ENCODE results near the gene TTC28. TPM values are rescaled to one million over a fixed set of nuclear protein-coding genes. Genes with fewer than 3 reads are reported as not detected.

TTC28 gene
- total RNA-seq, 1 donor from 2014 or later = 7.9 TPM

DNA sequence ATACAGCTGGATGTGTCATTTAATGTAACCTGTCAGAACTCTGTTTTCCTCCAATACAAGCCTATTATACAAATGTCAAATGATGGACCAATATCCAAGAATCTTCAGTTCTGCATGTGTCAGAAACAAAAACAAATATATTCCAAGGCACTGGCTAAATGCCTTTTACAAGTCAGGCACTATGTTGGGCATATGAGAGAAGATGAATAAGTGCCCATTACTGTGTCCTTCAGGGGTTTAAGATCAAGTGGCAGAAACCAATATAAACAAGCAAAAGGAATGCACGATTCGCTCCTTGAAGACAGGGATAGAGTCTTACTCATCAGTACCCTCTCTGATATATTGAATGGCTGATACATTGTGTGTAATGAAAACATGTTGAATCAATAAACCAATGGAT lies 254.4 kb downstream of the TTC28 start:
- ATAC-seq (ENCODE audit: low read depth) (no peak), DNase-seq (no peak)
- ChIA-PET POLR2A (no interaction called here), CTCF (no interaction called here)
- H3K27ac Mint-ChIP-seq = no peak overlapping the region
- H3K27me3 Mint-ChIP-seq = peaks cover 2% of the 10 kb centered on the region
- intact Hi-C loops (cut with micrococcal nuclease) = no loop called here
- no peak overlapping the region for H3K4me3 Mint-ChIP-seq
- no peaks in the 10 kb centered on the region for H3K9me3 Mint-ChIP-seq
- H3K36me3 Mint-ChIP-seq (ENCODE audit: low read depth) = no peaks in the 10 kb centered on the region
- TF ChIP-seq, protein P1, sequence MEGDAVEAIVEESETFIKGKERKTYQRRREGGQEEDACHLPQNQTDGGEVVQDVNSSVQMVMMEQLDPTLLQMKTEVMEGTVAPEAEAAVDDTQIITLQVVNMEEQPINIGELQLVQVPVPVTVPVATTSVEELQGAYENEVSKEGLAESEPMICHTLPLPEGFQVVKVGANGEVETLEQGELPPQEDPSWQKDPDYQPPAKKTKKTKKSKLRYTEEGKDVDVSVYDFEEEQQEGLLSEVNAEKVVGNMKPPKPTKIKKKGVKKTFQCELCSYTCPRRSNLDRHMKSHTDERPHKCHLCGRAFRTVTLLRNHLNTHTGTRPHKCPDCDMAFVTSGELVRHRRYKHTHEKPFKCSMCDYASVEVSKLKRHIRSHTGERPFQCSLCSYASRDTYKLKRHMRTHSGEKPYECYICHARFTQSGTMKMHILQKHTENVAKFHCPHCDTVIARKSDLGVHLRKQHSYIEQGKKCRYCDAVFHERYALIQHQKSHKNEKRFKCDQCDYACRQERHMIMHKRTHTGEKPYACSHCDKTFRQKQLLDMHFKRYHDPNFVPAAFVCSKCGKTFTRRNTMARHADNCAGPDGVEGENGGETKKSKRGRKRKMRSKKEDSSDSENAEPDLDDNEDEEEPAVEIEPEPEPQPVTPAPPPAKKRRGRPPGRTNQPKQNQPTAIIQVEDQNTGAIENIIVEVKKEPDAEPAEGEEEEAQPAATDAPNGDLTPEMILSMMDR (IDR thresholded peaks at IDR 0.05) = no peak
- H3K4me1 Mint-ChIP-seq = no peaks in the 10 kb centered on the region

DNA sequence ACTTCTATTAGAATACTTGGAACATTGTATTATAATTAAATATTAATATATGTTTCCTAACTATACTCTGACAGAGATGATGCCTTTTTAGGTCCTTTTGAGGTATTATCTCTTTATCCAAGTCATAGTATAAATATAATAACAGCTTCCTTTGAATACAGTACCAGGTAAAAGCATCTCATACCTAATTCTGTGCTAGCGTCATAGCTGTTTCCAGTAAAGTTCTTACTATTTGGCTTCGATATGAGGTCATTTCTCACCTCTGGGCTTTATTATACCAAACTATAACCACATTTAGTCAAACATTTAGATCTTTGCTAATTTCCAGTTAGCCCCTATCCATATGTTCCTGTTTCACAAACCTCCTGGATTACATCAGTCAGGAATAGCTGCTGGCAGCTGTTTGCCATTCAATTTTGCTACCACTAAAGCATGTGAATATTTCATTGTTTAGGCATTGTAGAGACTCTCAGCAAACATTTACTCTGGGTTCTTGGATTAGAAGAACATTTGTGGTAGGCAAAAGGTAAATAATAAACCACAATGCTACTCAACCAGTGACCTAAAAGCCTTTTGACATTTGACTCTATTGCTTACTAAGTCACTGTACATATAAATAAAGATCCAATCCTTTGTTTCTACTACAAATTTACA lies 255.1 kb downstream of the TTC28 start:
- DNase-seq (no peak), ATAC-seq (ENCODE audit: low read depth) (no peak)
- Mint-ChIP-seq H3K9me3 (no peaks in the 10 kb centered on the region), H3K4me1 (no peaks in the 10 kb centered on the region), H3K27me3 (peaks cover 2% of the 10 kb centered on the region), H3K4me3 (no peak overlapping the region), H3K36me3 (ENCODE audit: low read depth) (no peaks in the 10 kb centered on the region), H3K27ac (no peak overlapping the region)
- intact Hi-C loops (cut with micrococcal nuclease) = no loop called here
- CTCF ChIA-PET = no interaction called here
- TF ChIP-seq, protein P1 (IDR thresholded peaks at IDR 0.05) = no peak
- POLR2A ChIA-PET = no interaction called here

DNA sequence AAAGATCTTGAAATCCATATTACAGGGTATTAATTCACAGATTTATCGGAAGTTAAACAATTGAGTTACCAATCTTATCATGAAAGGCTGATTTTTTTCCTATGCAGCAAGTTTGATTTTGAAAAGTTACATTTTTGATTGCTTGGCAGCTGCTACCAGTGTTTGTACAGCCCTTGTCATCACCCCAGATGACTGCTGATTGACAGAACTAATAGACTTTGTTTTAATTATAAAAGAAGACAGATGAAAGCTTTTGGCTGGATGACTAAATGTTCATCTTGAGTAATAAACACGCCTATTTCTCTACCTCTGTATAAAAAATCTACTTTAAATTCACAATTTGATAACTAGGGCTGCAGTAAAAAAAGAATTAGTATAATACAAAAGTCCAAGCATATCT lies 259.7 kb downstream of the TTC28 start:
- H3K4me3 Mint-ChIP-seq = no peak overlapping the region
- intact Hi-C loops (cut with micrococcal nuclease) = no loop called here
- H3K4me1 Mint-ChIP-seq = no peaks in the 10 kb centered on the region
- no peaks in the 10 kb centered on the region for H3K36me3 Mint-ChIP-seq (ENCODE audit: low read depth)
- ChIA-PET CTCF (no interaction called here), POLR2A (no interaction called here)
- DNase-seq (no peak), ATAC-seq (ENCODE audit: low read depth) (no peak)
- peaks cover 2% of the 10 kb centered on the region for H3K27me3 Mint-ChIP-seq
- H3K9me3 Mint-ChIP-seq = no peaks in the 10 kb centered on the region
- TF ChIP-seq, protein P1 (IDR thresholded peaks at IDR 0.05) = no peak
- H3K27ac Mint-ChIP-seq = no peak overlapping the region

DNA sequence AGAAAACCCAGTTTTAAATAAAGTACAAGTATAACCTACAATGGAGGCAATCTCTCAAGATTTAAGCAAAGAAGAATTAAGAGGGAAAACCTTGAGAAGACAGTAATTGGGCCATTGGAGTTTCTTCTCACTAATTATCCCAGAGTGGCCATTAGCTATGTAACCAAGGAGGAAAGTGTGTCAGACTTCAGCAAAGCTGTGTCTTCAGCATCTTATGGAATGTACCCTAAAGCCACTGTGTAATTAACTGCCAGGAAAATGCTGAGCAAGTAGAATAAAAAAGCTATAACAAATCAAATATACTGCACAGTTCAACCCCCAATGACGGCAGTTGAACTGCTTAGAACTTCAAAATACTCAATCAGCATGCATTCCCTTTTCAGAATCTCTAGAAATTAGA lies 261.6 kb downstream of the TTC28 start:
- Mint-ChIP-seq H3K27me3 (peaks cover 2% of the 10 kb centered on the region), H3K4me1 (no peaks in the 10 kb centered on the region), H3K9me3 (no peaks in the 10 kb centered on the region), H3K36me3 (ENCODE audit: low read depth) (no peaks in the 10 kb centered on the region), H3K27ac (no peak overlapping the region), H3K4me3 (no peak overlapping the region)
- ChIA-PET CTCF (no interaction called here), POLR2A (no interaction called here)
- intact Hi-C loops (cut with micrococcal nuclease) = no loop called here
- ATAC-seq (ENCODE audit: low read depth) (no peak), DNase-seq (no peak)
- TF ChIP-seq, protein P1 (IDR thresholded peaks at IDR 0.05) = no peak

DNA sequence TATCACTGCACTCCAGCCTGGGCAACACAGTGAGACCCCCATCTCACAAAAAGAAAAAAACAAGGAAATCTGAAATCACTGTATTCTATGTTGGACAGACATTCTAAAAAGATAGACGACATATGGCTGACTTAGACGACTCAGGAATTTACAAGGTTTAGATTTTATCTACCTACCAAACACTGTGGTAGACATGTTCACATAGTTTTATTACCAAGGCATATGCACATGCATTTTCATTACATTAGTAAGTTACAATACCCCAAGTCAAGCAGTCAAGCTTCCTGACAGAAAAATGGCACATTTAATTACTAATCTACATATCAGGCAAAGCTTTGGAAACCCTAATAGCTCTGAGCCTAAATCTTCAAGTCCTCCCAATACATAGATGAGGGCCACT lies 262.2 kb downstream of the TTC28 start:
- no peaks in the 10 kb centered on the region for H3K9me3 Mint-ChIP-seq
- CTCF ChIA-PET = no interaction called here

More for the DNA sequence above, 262.2 kb downstream of the TTC28 start:
- H3K36me3 Mint-ChIP-seq (ENCODE audit: low read depth) = no peaks in the 10 kb centered on the region
- peaks cover 2% of the 10 kb centered on the region for H3K27me3 Mint-ChIP-seq
- intact Hi-C loops (cut with micrococcal nuclease) = no loop called here
- DNase-seq (no peak), ATAC-seq (ENCODE audit: low read depth) (no peak)
- no peak overlapping the region for H3K4me3 Mint-ChIP-seq
- POLR2A ChIA-PET = no interaction called here
- TF ChIP-seq, protein P1 (IDR thresholded peaks at IDR 0.05) = no peak
- no peak overlapping the region for H3K27ac Mint-ChIP-seq
- H3K4me1 Mint-ChIP-seq = no peaks in the 10 kb centered on the region
